CD4-positive, alpha-beta T cell treated with Interleukin-4 for 1 hour (primary cell): ENCODE data around the gene PAIP2B.
"Not testable (repeated sequence)": the region's sequence is repeated elsewhere in the genome, so short reads cannot be mapped to it uniquely, and the experiment has no call there.

Experiments
- DNase-seq, 2 donors: peaks; one replicate each; pipeline ENCODE4 v3.0.0-alpha.2; 2020 to 2022

PAIP2B gene

GRCh38 chr2:71215447-71215846 is 11.5 kb downstream of the PAIP2B start:
- DNase-seq, result no peak

- DNase-seq, result no peak
These were observed 14.6 kb downstream of the PAIP2B start for GRCh38 chr2:71212336-71212735.

GRCh38 chr2:71210292-71210691 is 16.6 kb downstream of the PAIP2B start:
- no peak for DNase-seq

- DNase-seq, result no peak
These were observed 18.1 kb downstream of the PAIP2B start for GRCh38 chr2:71208756-71209155.

GRCh38 chr2:71207601-71208000 is 19.3 kb downstream of the PAIP2B start:
- no peak for DNase-seq

- DNase-seq, result no peak
These were observed 20.6 kb downstream of the PAIP2B start for GRCh38 chr2:71206271-71206670.

GRCh38 chr2:71191570-71191943 is 35.3 kb downstream of the PAIP2B start:
- DNase-seq, result no peak

GRCh38 chr2:71190656-71191569 is 36.0 kb downstream of the PAIP2B start:
- no peak for DNase-seq

GRCh38 chr2:71187589-71187988 is 39.3 kb downstream of the PAIP2B start:
- no peak for DNase-seq

- no peak for DNase-seq
These were observed 39.9 kb downstream of the PAIP2B start for GRCh38 chr2:71186973-71187372.

- not testable (repeated sequence) for DNase-seq
These were observed 43.4 kb downstream of the PAIP2B start for GRCh38 chr2:71183306-71184115.

GRCh38 chr2:71181316-71181715 is 45.6 kb downstream of the PAIP2B start:
- no peak for DNase-seq

GRCh38 chr2:71178836-71179235 is 48.1 kb downstream of the PAIP2B start:
- DNase-seq, result not testable (repeated sequence)

GRCh38 chr2:71174207-71174606 is 52.7 kb downstream of the PAIP2B start:
- DNase-seq, result no peak

GRCh38 chr2:71173096-71173495 is 53.8 kb downstream of the PAIP2B start:
- DNase-seq, result no peak

- no peak for DNase-seq
These were observed 60.1 kb downstream of the PAIP2B start for GRCh38 chr2:71166812-71167211.

- peak; percentile 46 to 53 for DNase-seq
These were observed 69.6 kb downstream of the PAIP2B start for GRCh38 chr2:71157124-71157793.

GRCh38 chr2:71156573-71156972 is 70.3 kb downstream of the PAIP2B start:
- no peak for DNase-seq

- no peak for DNase-seq
These were observed 71.1 kb downstream of the PAIP2B start for GRCh38 chr2:71155846-71156245.

GRCh38 chr2:71154798-71155197 is 72.1 kb downstream of the PAIP2B start:
- DNase-seq, result peak in 1 of 2 donors; percentile 5

GRCh38 chr2:71154279-71154678 is 72.6 kb downstream of the PAIP2B start:
- DNase-seq, result no peak

- DNase-seq, result no peak
These were observed 73.2 kb downstream of the PAIP2B start for GRCh38 chr2:71153585-71154224.

- no peak for DNase-seq
These were observed 75.3 kb downstream of the PAIP2B start for GRCh38 chr2:71151620-71152019.
